Spleen (tissue), 11 donors: ENCODE measurements around the gene NFKBIZ. TPM values are rescaled to one million over a fixed set of nuclear protein-coding genes. Genes with fewer than 3 reads are reported as not detected.
A peak's percentile ranks its signal among the peaks of the same experiment; 100 is the strongest.

Experiments used
- DNase-seq: peaks from one replicate; pipeline ENCODE4 v3.0.0-alpha.2; 2020
- H3K27ac ChIP-seq, 8 donors: fragments of 200-600 bp; sonication (generic) in 7 of 8; 1 replicate in 4 of 8; 2 replicates in 4 of 8; pipeline versions ENCODE4 v1.5.0 to v1.8.0; 2016 to 2021; ENCODE audit warnings: inconsistent platforms in 4 of 8, mild to moderate bottlenecking in 4 of 8, moderate library complexity in 1 of 8
- H3K27me3 ChIP-seq, 7 donors: fragments of 200-600 bp; sonication (generic) in 6 of 7; replicated peaks in 1 of 7; 1 replicate in 4 of 7; 2 replicates in 3 of 7; pipeline versions ENCODE4 v1.5.0 to v1.8.0; 2016 to 2021; ENCODE audit warnings: inconsistent platforms in 3 of 7, mild to moderate bottlenecking in 1 of 7
- H3K36me3 ChIP-seq, 6 donors: fragments of 200-600 bp; sonication (generic) in 5 of 6; 1 replicate in 4 of 6; 2 replicates in 2 of 6; pipeline versions ENCODE4 v1.5.0 to v1.8.0; 2016 to 2021; ENCODE audit warnings: inconsistent platforms in 2 of 6
- H3K4me1 ChIP-seq, 6 donors: fragments of 200-600 bp; sonication (generic) in 5 of 6; 1 replicate in 3 of 6; 2 replicates in 3 of 6; pipeline versions ENCODE4 v1.5.0 to v1.8.0; 2016 to 2021; ENCODE audit warnings: inconsistent platforms in 3 of 6
- H3K4me3 ChIP-seq, 8 donors: fragments of 200-600 bp; sonication (generic) in 7 of 8; 1 replicate in 4 of 8; 2 replicates in 4 of 8; pipeline versions ENCODE4 v1.5.0 to v1.8.0; 2016 to 2021; ENCODE audit warnings: inconsistent platforms in 4 of 8, mild to moderate bottlenecking in 4 of 8, moderate library complexity in 2 of 8
- H3K9me3 ChIP-seq, 8 donors: fragments of 200-600 bp; sonication (generic) in 7 of 8; 1 replicate in 4 of 8; 2 replicates in 4 of 8; pipeline versions ENCODE4 v1.5.0 to v1.8.0; 2016 to 2021; ENCODE audit warnings: inconsistent platforms in 4 of 8
- CTCF ChIP-seq, 11 experiments: fragments of 200-600 bp in 7 of 11; fragments of 450-650 bp in 4 of 11; sonication (generic) in 4 of 11; IDR thresholded peaks in 8 of 11; conservative IDR thresholded peaks in 3 of 11; 1 replicate in 7 of 11; 2 replicates in 4 of 11; pipeline versions ENCODE4 v1.4.0 to v1.8.0; 2016 to 2021; ENCODE audit warnings: antibody characterized with exemption in 11 of 11, inconsistent platforms in 4 of 11, mild to moderate bottlenecking in 1 of 11
- POLR2A ChIP-seq, 3 donors: fragments of 450-650 bp; IDR thresholded peaks; one replicate each; pipeline ENCODE4 v1.5.1; 2017; ENCODE audit warnings: antibody characterized with exemption in 3 of 3, mild to moderate bottlenecking in 1 of 3
- POLR2AphosphoS5 ChIP-seq, 3 donors: sonication (generic); formaldehyde crosslinking; IDR thresholded peaks; one replicate each; pipeline ENCODE4 v1.5.1; 2017; ENCODE audit warnings: antibody characterized with exemption in 3 of 3
- WGBS, 5 donors: extraction: QIAGEN DNeasy Blood & Tissue Kit in 3 of 5; methylation state at CpG; one replicate each; pipeline versions ENCODE4 v1.1.5 to v1.1.7; 2013 to 2018; 5-methylcytosine and 5-hydroxymethylcytosine counted together
- intact Hi-C: fragments of 100-400 bp; cut with DNase I; formaldehyde crosslinking; loops from one replicate; pipeline ENCODE4 v1.15.0; 2023; ENCODE audit warnings: low total_unique reads
- polyA plus RNA-seq, 3 donors: library from polyadenylated mRNA; stranded (reverse); fragments of 200-250 nt; gene quantifications; one replicate each; pipeline ENCODE4 v1.2.1, GENCODE V29; 2013
- total RNA-seq, 7 donors: library from RNA; depleted of rRNA in 3 of 7; stranded (reverse); fragments of >200 nt in 3 of 7; fragmentation: NEBNext Ultra II Directional in 4 of 7; extraction: Animal tissue kit (Norgen Biotek cat#: 25700) in 4 of 7; gene quantifications; one replicate each; pipeline versions ENCODE4 v1.1.0 to v1.2.1, GENCODE V29; 2016 to 2021
- donor health status: healthy with polysubstance abuse.
- donor health status: DM: no; HTN: no; CAD: no; lungs with moderate emphysema.
- donor health status: DM: no; HTN: no; CAD: no.
- donor health status: Bipolar disorder and iron deficiency.
- donor health status: healthy.
- donor health status: DM: no; HTN: no; CAD: no.
- donor health status: DM: yes; HTN: yes; CAD: no.

The NFKBIZ gene
- total and polyA plus RNA-seq, 10 donors = 11.6 to 220 (median 90.1) TPM

GRCh38 chr3:101848326-101848725 lies 988 bp upstream of the NFKBIZ start:
- intact Hi-C loops = no loop called here
- H3K4me1 ChIP-seq = peaks cover 16 to 54% (median 36%) of the 10 kb centered on the region in 6 donors
- peaks cover 3 to 17% (median 14%) of the 10 kb centered on the region in 6 donors for H3K36me3 ChIP-seq
- H3K9me3 ChIP-seq = no peaks in the 10 kb centered on the region
- no peaks in the 10 kb centered on the region for H3K27me3 ChIP-seq
- no peak for DNase-seq
- WGBS, 5 donors = 69 to 82% (median 77%) methylated on average over 3 of the region's 3 CpGs
- H3K4me3 ChIP-seq = peak overlapping the region in 6 of 8 donors; percentile 68 to 79 (median 74)
- H3K27ac ChIP-seq = peak overlapping the region; percentile 98 to 100 (median 100)
- TF ChIP-seq POLR2A (IDR thresholded peaks at IDR 0.05) (no peak), POLR2AphosphoS5 (IDR thresholded peaks at IDR 0.05) (no peak), CTCF (IDR thresholded peaks at IDR 0.05 in 8 of 11, conservative IDR thresholded peaks at IDR 0.05 in 3 of 11) (no peak)

GRCh38 chr3:101849714-101850245 lies 466 bp downstream of the NFKBIZ start:
- WGBS, 5 donors = 0 to 1% (median 0%) methylated on average over 25 to 67 of the region's 67 CpGs
- no peaks in the 10 kb centered on the region for H3K9me3 ChIP-seq
- H3K4me1 ChIP-seq = peaks cover 18 to 67% (median 48%) of the 10 kb centered on the region in 6 donors
- DNase-seq = peak; percentile 95
- no peaks in the 10 kb centered on the region for H3K27me3 ChIP-seq
- peak overlapping the region; percentile 98 to 100 (median 100) for H3K27ac ChIP-seq
- intact Hi-C loops = no loop called here
- TF ChIP-seq POLR2AphosphoS5 (IDR thresholded peaks at IDR 0.05) (no peak), CTCF (IDR thresholded peaks at IDR 0.05 in 8 of 11, conservative IDR thresholded peaks at IDR 0.05 in 3 of 11) (peak in 4 of 11 experiments; percentile 5 to 15 (median 9))
- peak overlapping the region; percentile 68 to 87 (median 76) for H3K4me3 ChIP-seq
- H3K36me3 ChIP-seq = peaks cover 3 to 32% (median 28%) of the 10 kb centered on the region in 6 donors

- no peak for DNase-seq
- Histone ChIP-seq H3K9me3 (no peaks in the 10 kb centered on the region), H3K36me3 (peaks cover 6 to 38% (median 35%) of the 10 kb centered on the region in 6 donors), H3K4me3 (peak overlapping the region; percentile 68 to 87 (median 76)), H3K27ac (peak overlapping the region; percentile 98 to 100 (median 100)), H3K4me1 (peaks cover 18 to 74% (median 50%) of the 10 kb centered on the region in 6 donors), H3K27me3 (no peaks in the 10 kb centered on the region)
- intact Hi-C loops = no loop called here
- WGBS, 5 donors = 0 to 1% (median 0%) methylated on average over 19 of the region's 19 CpGs
- peak in 3 of 11 experiments; percentile 5 to 22 (median 17) for TF ChIP-seq CTCF (IDR thresholded peaks at IDR 0.05 in 8 of 11, conservative IDR thresholded peaks at IDR 0.05 in 3 of 11)
- TF ChIP-seq POLR2AphosphoS5 (IDR thresholded peaks at IDR 0.05) = peak in 1 of 3 donors; percentile 72
- TF ChIP-seq POLR2A (IDR thresholded peaks at IDR 0.05) = peak in 2 of 3 donors; percentile 23 to 34
These were observed 1.1 kb downstream of the NFKBIZ start for GRCh38 chr3:101850246-101851051.
